ENCODE results near the gene AFTPH.

The AFTPH gene

DNA sequence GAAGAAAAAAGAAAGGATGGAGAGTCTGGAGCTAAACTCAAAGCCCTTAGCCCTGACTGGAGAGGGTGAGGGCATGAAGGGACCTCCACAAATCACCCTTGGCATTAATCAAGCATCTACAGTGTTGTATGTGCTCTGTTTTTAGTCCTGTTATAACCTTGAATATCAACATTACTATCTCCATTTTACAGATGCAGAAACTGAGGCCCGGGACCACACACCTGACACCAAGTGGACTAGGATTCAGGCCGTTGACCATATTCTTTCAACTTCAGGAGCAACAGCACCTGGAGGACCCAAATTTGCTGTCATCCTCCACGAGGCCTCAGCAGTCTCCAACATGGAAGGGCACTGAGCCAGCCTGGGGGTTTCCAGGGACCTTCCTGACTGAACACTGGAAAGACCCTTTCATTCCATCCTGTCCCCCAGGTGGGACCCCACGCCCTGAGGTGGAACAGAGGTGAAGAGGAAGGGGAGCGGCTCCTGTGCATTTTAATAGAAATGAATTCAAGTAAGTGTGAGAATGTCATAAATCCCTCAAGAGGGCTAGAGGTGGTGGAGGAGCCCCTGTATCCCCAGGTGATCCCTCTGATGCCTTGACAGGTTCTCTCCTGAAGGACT is 88.6 kb downstream of the AFTPH start:
- DNase-seq (ENCODE audit: low spot score), result no peak

DNA sequence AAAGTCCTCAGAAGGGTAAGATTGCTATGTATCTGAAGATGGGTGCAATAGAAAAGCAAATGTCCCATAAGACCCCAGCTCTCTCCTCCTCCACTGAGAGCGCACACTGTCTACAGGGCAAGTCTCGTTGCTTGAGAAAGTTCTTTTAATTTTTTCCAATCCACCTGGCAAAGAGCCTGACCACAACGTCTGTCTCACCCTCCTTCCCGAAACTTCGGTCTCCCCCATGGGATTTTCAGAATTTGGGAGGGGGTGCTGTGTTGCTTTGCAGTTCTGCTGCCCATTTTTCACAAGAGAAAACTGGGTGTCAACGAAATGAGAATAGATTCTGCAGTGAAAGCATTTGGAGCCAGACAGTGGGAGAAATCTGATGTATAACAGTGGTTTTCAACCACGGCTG is 89.1 kb downstream of the AFTPH start:
- DNase-seq (ENCODE audit: low spot score), result no peak

DNA sequence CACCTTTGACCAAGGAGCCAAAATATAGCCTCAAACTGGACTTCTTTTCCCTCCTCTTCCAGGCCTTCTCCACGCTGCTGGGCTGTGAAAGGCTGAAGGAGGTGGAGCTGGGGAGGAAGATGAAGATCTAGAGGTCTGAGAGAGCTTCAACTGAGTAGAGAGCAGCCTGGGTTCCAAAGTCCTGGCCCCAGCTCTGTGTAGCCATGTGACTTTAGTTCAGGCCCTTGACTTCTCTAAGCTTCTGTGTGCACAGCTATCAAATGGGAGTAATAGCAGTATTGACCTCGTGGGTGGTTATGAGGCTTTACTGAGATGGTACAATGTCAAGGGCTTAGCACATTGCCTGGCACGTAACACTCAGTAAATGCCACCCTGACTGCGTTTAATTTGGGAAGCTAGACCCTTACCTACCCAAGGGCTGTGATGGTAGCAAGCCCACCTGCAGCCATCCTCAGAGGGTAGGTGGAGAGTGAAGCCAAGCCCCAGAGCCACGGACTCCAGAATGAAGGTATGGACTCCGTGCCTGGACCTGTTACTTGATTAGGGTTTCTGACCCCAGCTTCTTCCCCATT is 91.2 kb downstream of the AFTPH start:
- no peak for DNase-seq (ENCODE audit: low spot score)

DNA sequence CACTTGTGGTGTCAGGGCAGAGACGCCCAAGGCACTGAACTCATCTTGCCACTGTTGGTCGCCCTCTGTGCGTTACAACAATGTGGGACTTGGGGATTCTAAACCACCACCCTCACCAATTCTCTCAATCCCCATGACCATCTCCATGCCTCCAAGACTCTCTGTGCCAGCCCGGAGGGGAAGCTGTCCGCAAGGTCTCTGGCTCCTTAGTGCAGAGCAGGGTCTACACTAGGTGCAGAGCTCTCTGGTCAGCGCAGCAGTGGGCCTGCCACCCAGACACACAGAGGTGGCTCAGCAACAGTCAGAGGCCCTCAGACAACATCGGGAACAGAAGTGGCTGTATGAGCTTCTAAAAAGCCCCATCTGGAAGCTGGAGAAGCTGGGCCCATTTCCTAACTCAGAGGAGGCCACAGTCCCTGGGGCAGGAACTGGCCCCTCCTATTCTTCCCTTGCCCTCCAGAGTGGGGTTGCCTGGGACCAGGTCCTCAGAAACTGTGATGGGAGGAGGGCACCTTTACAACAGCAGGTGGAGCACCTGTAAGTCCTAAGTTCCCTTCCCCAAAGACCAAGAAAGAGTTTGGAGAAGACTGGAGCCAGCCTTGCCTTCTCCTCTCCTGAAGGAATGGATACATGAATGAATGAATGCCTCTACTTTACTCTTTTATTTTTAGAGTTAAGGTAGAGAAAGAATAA is 91.9 kb downstream of the AFTPH start:
- DNase-seq (ENCODE audit: low spot score), result no peak

DNA sequence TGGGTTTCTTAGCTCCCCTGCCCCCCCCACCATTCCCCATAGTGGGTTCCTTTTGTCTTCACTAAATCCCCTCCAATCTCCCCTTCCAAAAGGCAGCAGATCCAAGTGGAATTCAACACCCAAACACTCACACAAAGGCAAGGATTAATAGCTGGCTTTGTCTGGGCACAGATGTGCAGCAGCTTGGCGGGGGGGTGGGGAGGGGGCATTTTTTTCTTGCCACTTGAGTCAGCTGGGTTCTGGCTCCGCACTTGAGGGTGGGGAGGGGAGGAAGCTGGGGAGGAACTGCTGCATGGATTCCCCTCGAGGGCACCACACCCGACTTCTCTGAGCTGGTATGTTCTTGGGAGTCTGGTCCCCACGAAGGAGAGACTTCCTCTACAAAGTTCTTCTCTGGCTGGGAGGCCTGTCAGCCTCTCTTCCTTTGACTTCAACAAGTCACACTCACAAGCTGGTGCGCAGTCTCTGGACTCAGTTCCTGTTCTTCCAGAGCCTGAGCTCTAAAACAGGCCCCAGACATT is 93.6 kb downstream of the AFTPH start:
- no peak for DNase-seq (ENCODE audit: low spot score)

DNA sequence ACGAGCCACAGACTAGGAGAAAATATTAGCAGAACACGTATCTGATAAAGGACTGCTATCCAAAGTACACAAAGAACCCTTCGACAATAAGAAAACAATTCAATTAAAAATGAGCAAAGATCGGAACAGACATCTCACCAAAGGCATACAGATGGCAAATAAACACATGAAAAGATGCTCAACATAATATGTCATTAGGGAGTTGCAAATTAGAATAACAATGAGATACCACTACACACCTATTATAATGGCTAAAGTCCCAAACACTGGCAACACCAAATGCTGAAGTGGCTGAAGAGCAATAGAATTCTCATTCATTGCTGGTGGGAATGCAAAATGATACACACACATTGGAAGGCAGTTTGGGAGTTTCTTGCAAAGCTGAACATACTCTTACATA is 96.5 kb downstream of the AFTPH start:
- no peak for DNase-seq (ENCODE audit: low spot score)

DNA sequence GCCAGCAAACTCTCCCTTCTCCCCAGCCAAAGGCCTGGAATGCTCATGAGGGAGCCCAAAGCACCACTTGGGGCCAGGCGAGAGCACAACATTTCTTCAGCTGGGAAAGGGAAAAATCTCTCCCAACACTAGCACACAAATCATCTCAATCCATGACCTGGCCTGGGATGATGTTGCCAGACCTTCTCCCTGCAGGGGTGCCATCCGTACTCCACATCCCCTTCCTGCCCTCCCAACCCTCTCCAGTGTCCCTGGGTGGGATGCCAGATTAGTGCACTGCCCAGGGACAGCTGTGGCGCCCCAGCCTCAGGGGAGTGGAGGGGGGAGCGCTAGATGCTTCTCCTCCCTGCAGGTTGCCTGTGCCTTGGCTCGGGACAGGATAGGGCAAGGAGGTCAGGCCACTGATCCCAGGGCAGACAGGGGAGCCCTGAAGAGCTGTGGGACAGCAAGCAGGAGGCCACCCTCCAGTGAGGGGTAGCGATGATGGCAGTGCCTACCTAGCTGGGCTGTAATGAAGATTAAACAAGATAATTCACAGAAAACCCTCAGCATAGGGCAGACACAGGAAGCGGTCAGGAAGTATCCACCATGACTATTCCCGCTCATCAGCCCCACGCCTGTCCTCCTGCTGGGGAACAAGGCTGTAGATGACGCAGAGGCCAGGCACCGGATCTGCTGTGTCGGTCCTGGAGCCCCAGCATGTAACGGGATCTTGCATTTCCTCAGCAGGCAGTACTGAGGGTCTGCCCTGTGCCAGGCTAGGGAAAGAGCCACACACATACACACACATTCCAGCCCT is 98.5 kb downstream of the AFTPH start:
- no peak for DNase-seq (ENCODE audit: low spot score)

- no peak for DNase-seq (ENCODE audit: low spot score)
Observed at GRCh38 chr2:64623242-64623850, 99.2 kb downstream of the AFTPH start.

DNA sequence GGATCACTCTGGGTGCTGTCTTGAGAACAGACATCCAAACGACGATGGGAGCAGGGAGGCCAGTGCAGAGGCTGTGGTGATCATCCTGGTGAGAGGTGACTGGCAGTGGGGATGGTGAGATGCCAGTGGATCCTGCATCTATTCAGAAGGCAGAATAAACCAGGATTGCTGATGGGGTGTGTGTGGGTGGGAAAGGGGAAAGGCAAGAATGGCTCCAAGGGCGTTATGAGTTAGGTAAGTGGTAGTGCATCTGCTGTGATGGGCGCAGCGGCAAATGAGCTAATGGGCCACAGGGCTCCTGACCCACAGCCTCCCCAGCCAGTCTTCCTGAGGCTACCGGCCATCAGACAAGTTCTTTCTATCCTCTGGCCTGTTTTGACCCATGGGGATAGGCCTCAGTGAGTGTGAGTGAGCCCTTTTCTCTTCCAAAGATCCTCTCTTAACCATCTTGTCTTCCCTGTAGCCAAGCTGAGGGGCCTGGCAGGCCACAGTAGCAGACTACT is 100.0 kb downstream of the AFTPH start:
- DNase-seq (ENCODE audit: low spot score), result no peak

DNA sequence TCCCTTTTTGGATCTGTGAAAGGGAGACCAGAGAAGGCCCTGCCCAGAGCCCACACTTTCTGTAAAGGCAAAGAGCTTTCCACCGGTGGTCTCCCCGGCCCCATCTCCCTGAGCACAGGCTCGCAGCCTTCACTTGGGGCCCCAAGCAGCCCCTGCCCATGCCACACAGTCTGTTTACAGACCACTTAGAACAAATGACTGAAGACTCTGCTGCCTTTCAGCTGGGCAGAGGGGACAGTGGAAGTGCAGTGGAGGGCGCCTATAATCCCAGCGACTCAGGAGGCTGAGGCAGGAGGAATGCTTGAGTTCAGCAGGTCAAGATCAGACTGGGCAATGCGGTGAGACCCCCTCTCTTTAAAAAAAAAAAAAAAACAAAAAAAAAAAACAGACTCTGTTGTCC is 100.7 kb downstream of the AFTPH start:
- no peak for DNase-seq (ENCODE audit: low spot score)

- no peak for DNase-seq (ENCODE audit: low spot score)
Observed at GRCh38 chr2:64625299-64626145, 101.4 kb downstream of the AFTPH start.

- no peak for DNase-seq (ENCODE audit: low spot score)
Observed at GRCh38 chr2:64626146-64626809, 102.2 kb downstream of the AFTPH start.

GRCh38 chr2:64626963-64627760 is 103.0 kb downstream of the AFTPH start:
- no peak for DNase-seq (ENCODE audit: low spot score)

DNA sequence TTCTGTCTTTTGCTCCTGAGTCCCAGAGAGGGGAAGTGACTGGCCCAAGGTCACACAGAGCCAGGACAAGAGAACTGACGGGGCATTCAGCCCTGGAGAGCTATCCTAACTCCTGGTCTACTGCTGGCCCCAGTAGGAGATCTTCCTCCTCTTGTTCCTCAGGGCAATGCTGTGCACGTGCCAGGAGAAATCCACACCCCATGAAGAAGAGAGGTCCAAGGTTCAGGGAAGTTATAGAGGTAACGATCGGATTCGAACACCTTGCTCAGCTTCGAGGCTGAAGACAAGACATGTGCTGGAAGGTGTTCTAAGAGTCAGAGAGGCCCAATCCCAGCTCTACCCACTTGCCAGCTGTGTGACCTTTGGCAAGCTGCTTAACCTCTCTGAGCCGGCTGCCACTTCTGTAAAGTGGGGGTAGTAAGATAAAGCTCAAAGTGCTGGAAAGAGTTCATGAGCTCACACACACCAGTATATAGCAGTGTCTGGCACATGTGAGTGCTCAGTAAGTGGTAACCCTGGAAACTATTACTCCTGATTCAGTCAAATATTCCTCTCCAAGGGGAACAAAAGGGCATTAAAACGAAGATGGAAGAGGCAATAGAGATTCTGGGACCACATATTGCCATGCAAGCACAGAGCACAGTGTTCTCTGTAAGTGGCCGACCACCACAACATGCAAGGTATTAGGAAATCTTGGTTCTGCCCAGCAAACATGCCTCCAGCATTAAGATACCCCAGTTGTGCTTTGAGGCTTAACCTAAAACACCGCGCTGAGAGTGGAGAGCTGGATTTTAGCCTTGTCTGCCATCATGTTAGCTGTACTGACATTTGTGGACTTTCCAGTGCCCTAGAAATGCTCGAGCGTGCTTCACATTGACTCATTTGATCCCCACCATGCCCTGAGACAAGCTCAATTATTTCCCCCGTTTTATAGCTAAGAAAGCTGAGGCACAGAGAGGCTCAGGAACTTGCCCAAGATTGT is 104.0 kb downstream of the AFTPH start:
- no peak for DNase-seq (ENCODE audit: low spot score)

DNA sequence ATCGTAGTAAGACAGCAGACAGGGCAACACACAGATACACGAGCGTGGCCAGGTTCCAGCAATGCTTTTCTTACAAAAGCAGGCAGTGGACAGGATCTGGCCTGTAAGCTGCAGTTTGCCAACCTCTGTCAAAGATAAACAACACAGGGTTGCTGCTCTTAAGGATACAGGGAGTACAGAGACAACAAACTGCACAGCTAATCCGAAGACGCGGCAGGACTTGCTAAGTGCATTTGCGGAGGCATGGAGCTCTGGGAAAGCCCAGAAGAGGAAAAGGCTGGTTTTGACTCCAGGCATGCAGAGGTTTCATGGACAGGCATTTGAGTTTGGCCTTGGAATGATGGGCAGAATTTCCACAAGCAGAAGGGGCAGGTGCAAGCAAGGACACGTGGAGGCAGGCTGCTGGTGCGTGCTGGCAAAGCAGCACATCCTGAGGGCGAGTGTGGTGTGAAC is 105.2 kb downstream of the AFTPH start:
- DNase-seq (ENCODE audit: low spot score), result no peak

- DNase-seq (ENCODE audit: low spot score), result no peak
Observed at GRCh38 chr2:64629875-64630274, 105.7 kb downstream of the AFTPH start.

DNA sequence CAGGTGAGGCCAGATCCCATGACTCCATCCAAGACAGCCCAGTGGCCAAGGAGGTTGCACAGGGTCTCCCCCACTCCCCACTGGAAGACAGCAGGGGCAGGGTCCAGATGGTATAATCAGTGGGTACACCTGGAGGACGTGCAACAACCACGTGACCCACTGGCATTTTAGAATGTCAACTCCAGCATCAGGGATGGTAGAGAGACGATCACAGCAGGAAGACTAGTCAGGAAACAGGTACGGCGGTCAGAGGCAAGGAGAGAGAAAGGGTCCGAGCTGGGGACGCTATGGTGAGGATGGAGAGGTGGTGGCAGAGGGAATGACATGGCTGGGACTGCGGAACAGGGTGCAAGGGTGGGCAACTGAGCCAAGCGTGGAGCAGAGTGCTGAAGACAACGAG is 106.6 kb downstream of the AFTPH start:
- DNase-seq (ENCODE audit: low spot score), result no peak

DNA sequence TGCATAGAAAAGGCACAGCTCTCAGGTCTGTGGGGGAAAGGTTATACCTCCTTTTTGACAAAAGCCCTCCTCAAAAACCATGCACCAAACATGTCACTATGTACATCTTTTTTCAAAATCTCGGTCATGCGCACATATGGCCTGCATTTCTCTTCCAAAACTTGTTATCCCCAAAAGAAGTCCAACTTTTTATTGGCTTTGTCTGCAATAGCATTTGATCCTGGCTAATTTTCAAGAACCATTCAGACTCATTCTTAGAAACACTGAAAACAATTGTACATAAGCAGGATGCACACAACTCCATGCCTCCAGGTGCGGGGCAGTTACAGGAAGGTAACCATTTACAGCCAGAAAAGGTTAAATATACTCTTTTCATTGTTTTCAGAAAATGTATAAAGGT is 107.6 kb downstream of the AFTPH start:
- no peak for DNase-seq (ENCODE audit: low spot score)

All from SW480 (cell line).